Astrocyte of the cerebellum (primary cell): ENCODE measurements around the gene DHCR7.

Source experiments
- DNase-seq: peaks from one replicate; pipeline ENCODE4 v3.0.0-alpha.2; 2011; ENCODE audit warnings: low read depth
- H3K4me3 ChIP-seq: 2 replicates; pipeline ENCODE4 v1.5.1; 2011; ENCODE audit warnings: mild to moderate bottlenecking, low read depth, low read length, moderate library complexity
- in situ Hi-C: cut with HindIII; loops from 2 replicates; pipeline ENCODE4 v1.10.0; 2017; ENCODE audit warnings: low sequenced_read_pairs
- TF ChIP-seq, protein P1 (sequence below): IDR thresholded peaks from 2 replicates; pipeline ENCODE4 v1.5.1; 2012; ENCODE audit warnings: low read length, low read depth, moderate library complexity, mild to moderate bottlenecking; ENCODE audit errors: missing control alignments

Gene DHCR7

DNA sequence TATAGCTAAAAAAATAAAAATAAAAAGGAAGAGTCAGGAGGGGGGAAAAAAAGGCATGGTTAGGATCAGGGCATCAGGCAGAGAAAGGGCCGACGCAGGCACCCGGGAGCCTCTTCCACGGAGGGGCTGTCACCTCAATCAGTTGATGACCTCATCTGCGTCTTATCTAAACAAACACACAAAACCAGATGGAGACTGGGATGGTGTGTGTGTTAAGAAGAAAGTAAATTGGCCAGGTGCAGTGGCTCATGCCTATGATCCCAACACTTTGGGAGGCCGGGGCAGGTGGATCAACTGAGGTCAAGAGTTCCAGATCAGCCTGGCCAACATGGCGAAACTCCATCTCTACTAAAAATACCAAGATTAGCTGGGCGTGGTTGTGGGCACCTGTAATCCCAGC lies 63.6 kb downstream of the DHCR7 start:
- in situ Hi-C loops, result no loop called here
- no peak for DNase-seq
- TF ChIP-seq, protein P1, sequence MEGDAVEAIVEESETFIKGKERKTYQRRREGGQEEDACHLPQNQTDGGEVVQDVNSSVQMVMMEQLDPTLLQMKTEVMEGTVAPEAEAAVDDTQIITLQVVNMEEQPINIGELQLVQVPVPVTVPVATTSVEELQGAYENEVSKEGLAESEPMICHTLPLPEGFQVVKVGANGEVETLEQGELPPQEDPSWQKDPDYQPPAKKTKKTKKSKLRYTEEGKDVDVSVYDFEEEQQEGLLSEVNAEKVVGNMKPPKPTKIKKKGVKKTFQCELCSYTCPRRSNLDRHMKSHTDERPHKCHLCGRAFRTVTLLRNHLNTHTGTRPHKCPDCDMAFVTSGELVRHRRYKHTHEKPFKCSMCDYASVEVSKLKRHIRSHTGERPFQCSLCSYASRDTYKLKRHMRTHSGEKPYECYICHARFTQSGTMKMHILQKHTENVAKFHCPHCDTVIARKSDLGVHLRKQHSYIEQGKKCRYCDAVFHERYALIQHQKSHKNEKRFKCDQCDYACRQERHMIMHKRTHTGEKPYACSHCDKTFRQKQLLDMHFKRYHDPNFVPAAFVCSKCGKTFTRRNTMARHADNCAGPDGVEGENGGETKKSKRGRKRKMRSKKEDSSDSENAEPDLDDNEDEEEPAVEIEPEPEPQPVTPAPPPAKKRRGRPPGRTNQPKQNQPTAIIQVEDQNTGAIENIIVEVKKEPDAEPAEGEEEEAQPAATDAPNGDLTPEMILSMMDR, result no peak

More for the DNA sequence above, 63.6 kb downstream of the DHCR7 start:
- no peak overlapping the region for H3K4me3 ChIP-seq
